Eye (tissue), 1 donor: ENCODE data around the gene YPEL2.

Source experiments
- DNase-seq: peaks from one replicate; pipeline ENCODE4 v3.0.0-alpha.2; 2015

Gene YPEL2

GRCh38 chr17:59361386-59361785 lies 29.9 kb downstream of the YPEL2 start:
- no peak for DNase-seq

GRCh38 chr17:59361916-59362810 lies 30.7 kb downstream of the YPEL2 start:
- no peak for DNase-seq

- DNase-seq: no peak
Measured at GRCh38 chr17:59362811-59363205, 31.4 kb downstream of the YPEL2 start.

- peak; percentile 77 for DNase-seq
Measured at GRCh38 chr17:59365383-59365981, 34.0 kb downstream of the YPEL2 start.

- DNase-seq: peak; percentile 78
Measured at GRCh38 chr17:59366040-59366757, 34.7 kb downstream of the YPEL2 start.

GRCh38 chr17:59366773-59367656 lies 35.6 kb downstream of the YPEL2 start:
- peak; percentile 65 for DNase-seq

- no peak for DNase-seq
Measured at GRCh38 chr17:59367657-59368045, 36.2 kb downstream of the YPEL2 start.

GRCh38 chr17:59368218-59368857 lies 36.9 kb downstream of the YPEL2 start:
- no peak for DNase-seq

GRCh38 chr17:59369031-59369975 lies 37.8 kb downstream of the YPEL2 start:
- no peak for DNase-seq

GRCh38 chr17:59370593-59371299 lies 39.3 kb downstream of the YPEL2 start:
- DNase-seq: peak; percentile 54

- peak; percentile 63 for DNase-seq
Measured at GRCh38 chr17:59371416-59372100, 40.1 kb downstream of the YPEL2 start.

- peak; percentile 44 for DNase-seq
Measured at GRCh38 chr17:59372138-59372751, 40.8 kb downstream of the YPEL2 start.

- no peak for DNase-seq
Measured at GRCh38 chr17:59373882-59374495, 42.5 kb downstream of the YPEL2 start.

- no peak for DNase-seq
Measured at GRCh38 chr17:59374612-59375011, 43.2 kb downstream of the YPEL2 start.

GRCh38 chr17:59375857-59376256 lies 44.4 kb downstream of the YPEL2 start:
- DNase-seq: no peak

GRCh38 chr17:59376506-59376905 lies 45.1 kb downstream of the YPEL2 start:
- no peak for DNase-seq

GRCh38 chr17:59377410-59377809 lies 46.0 kb downstream of the YPEL2 start:
- no peak for DNase-seq

GRCh38 chr17:59378675-59379074 lies 47.2 kb downstream of the YPEL2 start:
- no peak for DNase-seq

GRCh38 chr17:59380474-59380873 lies 49.0 kb downstream of the YPEL2 start:
- DNase-seq: no peak
